HG03175 (cell line): ENCODE measurements around the gene ZNF747.
"Not testable (repeated sequence)": the region's sequence is repeated elsewhere in the genome, so short reads cannot be mapped to it uniquely, and the experiment has no call there.

Experiments
- ATAC-seq: cut with Tn5 transposase; IDR thresholded peaks from one replicate; pipeline ENCODE4 v1.9.1; 2021; ENCODE audit warnings: mild to moderate bottlenecking, moderate library complexity; ENCODE audit not compliant: unreplicated experiment

The ZNF747 gene

DNA sequence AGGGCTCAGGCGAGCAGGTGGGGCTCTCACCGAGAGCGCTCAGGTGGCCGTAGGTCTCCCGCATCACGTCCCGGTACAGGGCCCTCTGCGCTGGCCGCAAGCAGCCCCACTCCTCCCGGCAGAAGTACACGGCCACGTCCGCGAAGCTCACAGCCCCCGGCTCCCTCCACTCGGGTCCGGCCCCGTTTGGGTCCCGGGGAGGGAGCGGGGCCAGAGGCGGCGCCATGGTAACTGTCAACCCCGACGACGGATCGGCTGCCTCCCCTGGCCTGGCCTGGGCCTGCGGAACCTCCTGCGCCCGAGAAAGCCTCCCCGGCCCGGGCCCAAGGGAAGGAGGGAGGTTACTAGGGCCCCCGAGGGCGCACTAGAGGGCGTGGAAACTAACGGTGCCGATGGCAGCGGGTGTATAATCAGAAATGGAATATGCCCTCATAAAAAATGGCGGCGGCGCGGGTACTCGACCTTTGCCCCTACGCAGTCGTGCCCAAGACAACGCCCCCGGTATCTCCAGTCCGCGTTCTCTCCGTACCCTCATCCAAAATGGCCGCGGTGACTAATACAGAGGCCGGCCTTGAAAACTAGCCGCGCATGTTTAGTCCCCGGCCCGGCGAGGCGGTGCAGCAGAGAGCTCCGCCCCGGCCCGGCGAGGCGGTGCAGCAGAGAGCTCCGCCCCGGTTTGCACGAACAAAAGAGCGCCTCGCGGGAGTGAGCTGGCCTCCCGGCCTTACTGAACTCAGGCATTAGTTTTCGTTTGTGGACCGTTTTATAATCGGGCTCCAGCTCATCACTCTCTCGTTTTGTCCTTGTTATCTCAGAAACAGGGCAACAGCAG, 23.5 kb upstream of the ZNF747 start, which contains the start of gene ZNF764:
TSS of gene ZNF764 (minus strand) at position 418 of the 832 bp plus-strand sequence. CDS start at position 226, 192 bp downstream.
- ATAC-seq, result peak; percentile 90

- peak; percentile 4 for ATAC-seq
Observed at GRCh38 chr16:30557707-30557956, 23.0 kb upstream of the ZNF747 start.

DNA sequence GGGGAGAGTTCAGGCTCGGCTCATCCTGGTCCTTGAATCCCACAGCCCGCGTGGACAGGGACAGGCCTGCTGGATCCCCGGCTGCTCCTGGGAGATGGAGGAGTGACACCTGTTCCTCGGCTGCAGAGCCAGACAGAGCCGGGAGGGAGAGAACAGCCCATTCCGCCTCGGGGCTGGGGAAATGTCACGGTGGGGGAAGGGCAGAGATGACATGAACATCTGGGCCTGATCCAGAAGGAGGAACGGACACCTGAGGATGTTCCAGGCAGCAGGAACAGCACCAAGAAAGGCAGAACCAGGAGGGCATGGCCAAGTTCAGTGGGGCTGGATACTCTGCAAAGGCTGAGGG, 21.4 kb upstream of the ZNF747 start:
- ATAC-seq, result no peak

DNA sequence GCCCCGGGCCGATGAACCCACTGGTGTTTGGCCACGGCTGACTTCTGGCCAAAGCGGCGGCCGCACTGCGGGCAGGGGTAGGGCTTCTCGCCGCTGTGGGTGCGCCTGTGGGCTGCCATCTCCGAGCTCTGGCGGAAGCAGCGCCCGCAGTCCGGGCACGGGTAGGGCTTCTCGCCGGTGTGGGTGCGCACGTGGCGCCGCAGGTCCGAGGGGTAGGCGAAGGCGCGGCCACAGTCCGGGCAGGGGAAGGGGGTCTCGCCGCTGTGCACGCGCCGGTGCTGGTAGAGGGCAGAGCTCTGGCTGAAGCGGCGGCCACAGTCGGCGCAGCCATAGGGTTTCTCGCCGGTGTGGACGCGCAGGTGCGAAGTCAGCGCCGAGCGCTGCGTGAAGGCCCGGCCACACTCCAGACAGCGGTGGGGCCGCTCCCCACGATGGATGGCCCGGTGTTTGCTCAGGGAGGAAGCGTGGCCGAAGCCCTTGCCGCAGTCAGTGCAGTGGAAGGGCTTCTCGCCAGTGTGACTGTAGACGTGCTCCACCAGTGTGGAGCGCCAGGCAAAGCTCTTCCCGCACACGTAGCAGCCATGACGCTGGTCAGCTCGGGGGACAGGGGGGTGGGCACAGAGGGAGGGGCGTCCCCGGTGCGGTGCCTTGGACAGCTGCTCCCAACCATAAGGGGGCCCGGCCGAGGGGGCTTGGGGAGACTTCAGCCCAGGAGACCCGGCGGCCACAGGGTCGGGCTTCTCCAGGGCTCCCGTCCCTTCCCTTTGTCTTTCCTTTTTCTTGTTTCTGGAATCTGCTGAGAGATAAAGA, 20.9 kb upstream of the ZNF747 start:
- no peak for ATAC-seq

DNA sequence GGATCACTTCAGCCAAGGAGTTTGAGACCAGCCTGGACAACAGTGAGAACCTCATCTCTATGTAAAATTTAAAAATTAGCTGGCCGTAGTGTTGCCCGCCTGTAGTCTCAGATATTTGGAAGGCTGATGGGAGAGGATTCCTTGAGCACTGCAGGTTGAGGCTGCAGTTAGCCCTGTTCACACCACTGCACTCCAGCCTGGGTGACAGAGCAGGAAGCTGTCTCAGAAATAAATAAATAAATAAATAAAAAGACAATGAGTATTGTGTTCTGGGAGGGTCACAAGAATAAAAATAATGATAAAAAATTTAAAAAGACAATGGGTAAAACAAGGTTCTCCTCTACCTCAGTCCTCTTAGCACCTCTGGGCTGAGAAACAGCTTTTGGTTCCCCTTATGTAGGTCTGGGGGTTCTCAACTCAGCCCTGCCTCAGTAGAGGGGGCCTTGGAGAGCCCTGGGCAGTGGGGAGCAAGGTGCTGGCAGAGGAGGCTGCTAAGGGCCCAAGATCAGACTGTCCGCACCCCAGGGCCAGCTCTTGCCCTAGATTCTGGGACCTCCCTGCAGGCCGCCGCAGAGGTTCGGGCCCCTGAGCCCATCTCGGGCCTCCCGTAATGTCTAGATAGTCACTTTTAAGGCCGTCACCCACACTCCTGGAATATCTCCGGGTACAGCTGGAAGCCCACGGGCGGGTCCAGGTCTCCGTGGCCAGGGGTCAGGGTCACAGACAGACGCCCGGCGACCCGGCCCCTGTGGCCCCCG, 20.1 kb upstream of the ZNF747 start:
- no peak for ATAC-seq

DNA sequence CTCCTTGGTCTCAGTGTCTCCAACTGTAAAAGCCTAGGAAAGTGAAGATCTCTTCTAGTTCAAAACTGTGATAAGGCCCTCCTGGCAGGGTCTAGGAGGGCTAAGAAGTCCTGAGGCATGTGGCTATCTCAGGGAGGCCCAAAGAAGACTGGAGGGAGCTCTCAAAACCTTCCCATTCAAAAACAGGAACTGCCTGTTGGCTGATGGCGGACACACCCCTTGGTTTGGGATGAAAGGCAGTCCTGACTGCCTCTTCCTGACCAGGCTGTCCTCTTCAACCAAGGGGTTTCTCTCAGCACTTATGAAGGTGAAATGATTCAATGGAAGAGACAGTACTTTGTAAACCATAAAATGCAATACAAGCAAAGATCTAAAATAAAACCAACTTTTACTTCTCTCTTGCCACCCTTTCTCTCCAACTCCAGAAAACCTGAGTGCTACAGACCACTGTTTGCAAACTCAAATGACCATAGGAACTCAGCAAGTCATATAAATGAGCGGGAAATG, 18.8 kb upstream of the ZNF747 start:
- ATAC-seq, result no peak

GRCh38 chr16:30552956-30553355, 18.3 kb upstream of the ZNF747 start:
- ATAC-seq, result no peak

DNA sequence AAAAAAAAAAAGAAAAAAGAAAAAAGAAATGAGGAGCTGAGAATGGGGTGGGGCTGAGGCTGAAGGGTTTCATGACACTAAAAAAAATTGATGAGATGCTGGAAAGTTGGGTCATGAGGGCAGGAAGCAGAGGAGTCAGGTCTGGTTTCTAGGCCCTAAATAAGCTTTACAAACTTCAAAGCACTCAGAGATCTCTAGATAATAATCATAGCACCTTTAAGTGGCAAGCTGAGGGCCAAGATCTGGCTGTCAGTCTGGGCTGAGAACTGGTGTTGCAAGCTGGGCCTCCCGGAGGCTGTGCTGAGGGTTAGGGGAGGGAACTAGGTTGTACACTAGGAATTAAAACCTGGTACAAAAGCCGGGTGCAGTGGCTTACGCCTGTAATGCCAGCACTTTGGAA, 17.1 kb upstream of the ZNF747 start:
- ATAC-seq, result no peak

DNA sequence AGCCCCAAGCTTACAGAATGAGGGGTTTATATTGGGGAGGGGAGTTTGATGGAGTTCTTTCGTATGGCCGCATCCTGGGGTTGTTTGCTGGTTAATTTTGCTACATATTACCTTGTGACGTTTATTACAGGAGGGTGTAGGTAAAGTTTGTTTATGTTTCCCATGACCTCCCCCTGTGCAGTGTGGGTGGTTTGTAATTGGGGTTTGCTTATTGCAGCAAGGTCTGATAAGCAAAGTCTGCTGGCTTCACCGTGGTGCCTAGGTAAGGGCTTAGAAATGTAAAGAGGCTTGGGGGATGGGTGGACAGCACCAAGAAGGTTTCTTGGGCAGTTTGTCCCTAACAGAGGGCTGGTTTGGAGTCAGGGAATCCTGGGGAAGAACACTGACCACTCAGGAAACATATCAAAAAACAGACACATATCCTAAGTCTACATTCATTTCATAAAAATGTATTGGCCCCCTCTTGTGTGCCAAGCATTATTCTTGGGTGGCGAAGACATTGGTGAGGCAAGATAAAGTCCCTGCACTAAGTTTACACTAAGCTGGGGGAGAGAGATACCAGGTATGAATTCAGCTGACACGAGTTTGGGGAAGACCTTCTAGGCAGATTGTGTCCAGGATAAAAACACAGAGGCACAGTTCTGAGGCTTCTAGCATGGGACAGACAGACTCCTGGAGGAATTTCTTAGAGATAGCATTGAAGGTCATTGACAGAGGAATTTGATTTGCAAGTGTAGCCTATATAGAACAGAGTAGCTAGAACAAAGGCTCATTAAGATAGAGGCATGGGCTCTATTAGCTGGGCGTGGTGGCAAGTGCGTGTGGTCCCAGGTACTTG, 14.0 kb upstream of the ZNF747 start:
- no peak for ATAC-seq

- no peak for ATAC-seq
Observed at GRCh38 chr16:30546115-30546514, 11.5 kb upstream of the ZNF747 start.

- no peak for ATAC-seq
Observed at GRCh38 chr16:30543067-30543466, 8.4 kb upstream of the ZNF747 start.

GRCh38 chr16:30541502-30542329, 7.1 kb upstream of the ZNF747 start:
- no peak for ATAC-seq

- not testable (repeated sequence) for ATAC-seq
Observed at GRCh38 chr16:30540916-30541464, 6.3 kb upstream of the ZNF747 start.

DNA sequence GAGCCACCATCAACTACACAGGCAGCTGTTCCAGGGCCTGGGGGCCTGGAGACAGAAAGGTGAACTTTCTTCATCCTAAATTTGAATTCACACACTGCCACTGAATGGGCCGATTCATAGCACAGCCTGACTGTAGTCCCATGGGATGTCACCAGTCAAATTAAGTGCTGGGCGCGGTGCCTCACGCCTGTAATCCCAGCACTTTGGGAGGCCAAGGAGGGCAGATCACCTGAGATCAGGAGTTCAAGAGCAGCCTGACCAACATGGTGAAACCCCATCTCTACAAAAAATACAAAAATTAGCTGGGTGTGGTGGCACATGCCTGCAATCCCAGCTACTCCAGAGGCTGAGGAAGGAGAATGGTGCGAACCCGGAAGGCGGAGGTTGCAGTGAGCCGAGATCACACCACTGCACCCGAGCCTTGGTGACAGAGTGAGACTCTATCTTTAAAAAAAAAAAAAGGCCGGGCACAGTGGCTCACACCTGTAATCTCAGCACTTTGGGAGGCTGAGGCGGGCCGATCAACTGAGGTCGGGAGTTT, 5.4 kb upstream of the ZNF747 start:
- not testable (repeated sequence) for ATAC-seq

DNA sequence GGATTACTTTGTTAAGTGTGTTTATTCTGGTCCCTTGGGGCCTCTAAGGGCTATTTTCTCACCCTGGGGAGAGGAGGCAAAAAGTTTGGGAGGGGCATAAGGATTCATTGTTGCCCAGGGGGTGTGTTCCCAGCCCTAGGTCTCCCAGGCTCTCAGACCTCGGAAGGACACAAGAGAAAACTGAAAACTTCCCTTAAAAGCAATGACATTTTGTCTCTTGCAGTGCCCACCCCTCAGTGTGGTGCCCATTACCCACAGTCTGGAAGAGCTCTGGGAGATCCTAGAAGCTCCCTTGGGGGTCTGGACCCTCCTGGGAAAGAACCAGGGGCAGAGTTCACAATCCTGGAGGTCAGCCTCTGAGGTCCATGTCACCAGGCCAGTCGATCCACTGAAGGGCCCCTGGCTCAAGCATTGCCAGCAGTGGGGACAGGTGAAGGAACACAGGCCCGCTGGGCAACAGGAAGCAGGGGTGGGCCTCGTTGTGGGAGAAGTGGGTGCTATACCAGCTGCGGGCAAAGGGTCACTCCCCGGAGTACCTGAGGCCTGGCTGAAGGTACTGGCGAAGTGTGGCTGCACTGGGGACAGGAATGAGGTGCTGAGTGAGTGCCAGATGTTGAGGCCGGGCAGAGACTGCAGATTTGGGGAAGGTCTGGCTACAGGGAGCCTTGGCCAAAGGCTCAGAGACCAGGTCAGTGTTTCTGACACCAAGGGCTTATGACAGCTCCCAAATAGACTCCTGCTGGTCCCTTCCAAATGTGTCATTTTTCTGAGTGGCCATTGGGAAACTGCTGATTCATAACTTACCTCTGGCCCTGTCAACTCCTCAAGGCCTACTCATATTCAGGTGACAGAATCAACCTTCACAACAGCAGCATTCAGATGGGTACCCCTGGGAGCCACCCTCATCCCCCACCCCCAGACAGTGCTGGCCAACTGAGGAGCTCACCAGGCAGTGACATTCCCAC, 4.6 kb upstream of the ZNF747 start:
- ATAC-seq, result no peak

- ATAC-seq, result not testable (repeated sequence)
Observed at GRCh38 chr16:30536391-30537024, 1.9 kb upstream of the ZNF747 start.

GRCh38 chr16:30535777-30536190, 1.1 kb upstream of the ZNF747 start:
- peak; percentile 47 for ATAC-seq
